ENCODE measurements around the gene IQGAP2.
"Not testable (repeated sequence)": the region's sequence is repeated elsewhere in the genome, so short reads cannot be mapped to it uniquely, and the experiment has no call there.

IQGAP2 gene

GRCh38 chr5:76680826-76681225, 277.7 kb downstream of the IQGAP2 start:
- CTCF ChIA-PET, H3K4me1 Mint-ChIP-seq, H3K9me3 Mint-ChIP-seq, H3K27me3 Mint-ChIP-seq, H3K27ac Mint-ChIP-seq, DNase-seq, H3K4me3 Mint-ChIP-seq: not testable (repeated sequence)
- H3K36me3 Mint-ChIP-seq = peaks cover 64% of the 10 kb centered on the region

DNA sequence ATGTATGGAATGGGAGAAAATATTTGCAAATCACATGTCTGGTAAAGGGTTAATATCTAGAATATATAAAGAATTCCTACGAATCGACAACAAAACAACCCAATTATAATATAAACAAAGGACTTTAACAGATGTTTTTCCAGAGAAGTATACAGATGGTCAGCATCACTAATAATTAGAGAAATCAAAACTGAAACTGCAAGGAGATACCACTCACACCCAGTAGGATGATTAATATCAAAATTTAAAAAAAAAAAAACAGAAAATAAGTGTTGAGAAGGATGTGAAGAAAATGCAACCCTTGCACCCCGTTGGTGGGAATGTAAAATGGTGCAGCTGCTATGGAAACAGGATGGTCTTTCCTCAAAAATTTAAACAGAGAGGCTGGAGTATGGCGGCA, 278.2 kb downstream of the IQGAP2 start:
- Mint-ChIP-seq H3K27me3 (no peaks in the 10 kb centered on the region), H3K36me3 (peaks cover 62% of the 10 kb centered on the region), H3K4me1 (no peaks in the 10 kb centered on the region), H3K4me3 (no peak overlapping the region), H3K27ac (no peak overlapping the region), H3K9me3 (no peaks in the 10 kb centered on the region)
- CTCF ChIA-PET = interaction anchor here (1.0 kb wide), 1 partner anchor 43 kb away, joined by 3 read pairs; no protein-coding TSS in a partner anchor
- DNase-seq = no peak

- Mint-ChIP-seq H3K36me3 (peaks cover 59% of the 10 kb centered on the region), H3K27ac (no peak overlapping the region), H3K4me3 (no peak overlapping the region), H3K9me3 (no peaks in the 10 kb centered on the region), H3K4me1 (no peaks in the 10 kb centered on the region), H3K27me3 (no peaks in the 10 kb centered on the region)
- DNase-seq = no peak
- CTCF ChIA-PET = interaction anchor here (1.0 kb wide), 1 partner anchor 44 kb away, joined by 3 read pairs; no protein-coding TSS in a partner anchor
Observed at GRCh38 chr5:76682387-76682786, 279.3 kb downstream of the IQGAP2 start.

DNA sequence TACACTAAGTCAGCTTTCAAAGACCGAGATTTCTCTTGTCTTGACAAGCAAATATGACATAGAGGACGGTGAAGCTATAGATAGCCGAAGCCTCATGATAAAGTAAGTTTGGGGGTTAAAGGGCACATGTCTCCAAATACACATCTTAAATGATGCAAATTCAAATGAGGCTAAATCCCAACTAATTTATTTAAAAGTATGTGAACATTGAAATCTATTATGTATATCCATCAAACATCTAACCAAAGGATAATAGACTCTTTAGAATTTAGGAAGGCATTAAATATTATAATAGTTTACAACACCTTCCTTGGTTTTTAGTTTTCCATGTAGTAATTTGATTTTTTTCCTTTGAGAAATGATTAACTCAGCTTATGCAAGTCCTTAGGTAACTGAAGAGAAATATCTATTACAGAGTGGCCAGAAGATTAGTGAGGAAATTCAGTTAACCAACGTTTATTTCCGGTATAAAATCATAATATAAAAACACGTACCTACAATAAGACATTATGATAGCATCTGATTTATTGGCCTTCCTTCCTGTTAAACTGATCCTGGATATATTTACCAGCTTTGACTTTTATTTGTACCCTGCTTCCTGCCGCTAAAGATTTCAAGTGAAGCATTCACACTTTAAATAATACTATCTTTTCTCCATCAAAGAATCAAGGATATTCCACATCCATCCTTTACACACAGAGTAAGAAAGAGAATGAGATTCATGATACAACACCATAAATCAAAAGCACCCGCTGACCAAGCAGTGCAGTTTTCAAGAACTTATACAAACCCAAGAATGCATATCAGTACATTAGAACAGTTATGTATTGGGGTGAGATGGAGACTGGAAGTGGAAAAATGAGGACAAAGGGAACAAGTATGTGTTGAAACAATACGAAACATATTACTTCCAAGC, 281.0 kb downstream of the IQGAP2 start:
- CTCF ChIA-PET = no interaction called here
- H3K4me3 Mint-ChIP-seq = no peak overlapping the region
- no peak for DNase-seq
- no peaks in the 10 kb centered on the region for H3K9me3 Mint-ChIP-seq
- no peaks in the 10 kb centered on the region for H3K27me3 Mint-ChIP-seq
- no peaks in the 10 kb centered on the region for H3K4me1 Mint-ChIP-seq
- no peak overlapping the region for H3K27ac Mint-ChIP-seq
- H3K36me3 Mint-ChIP-seq = peaks cover 64% of the 10 kb centered on the region

- H3K27me3 Mint-ChIP-seq = no peaks in the 10 kb centered on the region
- H3K36me3 Mint-ChIP-seq = peaks cover 64% of the 10 kb centered on the region
- H3K4me3 Mint-ChIP-seq = no peak overlapping the region
- H3K9me3 Mint-ChIP-seq = no peaks in the 10 kb centered on the region
- CTCF ChIA-PET = no interaction called here
- no peak for DNase-seq
- no peaks in the 10 kb centered on the region for H3K4me1 Mint-ChIP-seq
- no peak overlapping the region for H3K27ac Mint-ChIP-seq
Observed at GRCh38 chr5:76684756-76685519, 281.9 kb downstream of the IQGAP2 start.

- H3K27me3 Mint-ChIP-seq = no peaks in the 10 kb centered on the region
- H3K36me3 Mint-ChIP-seq = peaks cover 62% of the 10 kb centered on the region
- CTCF ChIA-PET = no interaction called here
- no peak overlapping the region for H3K27ac Mint-ChIP-seq
- H3K9me3 Mint-ChIP-seq = no peaks in the 10 kb centered on the region
- DNase-seq = no peak
- H3K4me1 Mint-ChIP-seq = peaks cover 2% of the 10 kb centered on the region
- H3K4me3 Mint-ChIP-seq = no peak overlapping the region
Observed at GRCh38 chr5:76685704-76686103, 282.6 kb downstream of the IQGAP2 start.

GRCh38 chr5:76688212-76688611, 285.1 kb downstream of the IQGAP2 start:
- no peaks in the 10 kb centered on the region for H3K9me3 Mint-ChIP-seq
- H3K27ac Mint-ChIP-seq = no peak overlapping the region
- H3K4me3 Mint-ChIP-seq = no peak overlapping the region
- DNase-seq = no peak
- H3K36me3 Mint-ChIP-seq = peaks cover 60% of the 10 kb centered on the region
- H3K27me3 Mint-ChIP-seq = no peaks in the 10 kb centered on the region
- CTCF ChIA-PET = interaction anchor here (1.2 kb wide), 1 partner anchor 48 kb away, joined by 3 read pairs; no protein-coding TSS in a partner anchor
- H3K4me1 Mint-ChIP-seq = peaks cover 6% of the 10 kb centered on the region

DNA sequence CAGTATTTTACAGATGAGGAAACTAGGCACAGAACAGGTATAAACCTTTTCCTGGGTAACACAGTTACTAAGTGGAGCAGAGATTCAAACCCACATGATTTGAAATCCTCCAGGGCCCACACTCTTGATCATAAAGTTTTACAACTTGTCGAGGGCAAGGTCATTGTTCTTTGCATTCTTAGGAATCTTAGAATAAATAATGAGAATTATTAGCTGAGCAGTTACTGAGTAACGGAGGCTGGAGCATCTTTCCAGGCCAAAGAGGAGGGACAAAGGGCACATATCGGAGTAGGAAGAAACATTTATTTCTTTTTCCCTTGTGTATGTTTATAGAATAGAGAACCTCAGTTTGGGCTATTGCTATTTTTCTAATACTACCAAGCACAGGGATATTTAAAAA, 285.8 kb downstream of the IQGAP2 start:
- peaks cover 59% of the 10 kb centered on the region for H3K36me3 Mint-ChIP-seq
- H3K27ac Mint-ChIP-seq = no peak overlapping the region
- H3K27me3 Mint-ChIP-seq = no peaks in the 10 kb centered on the region
- CTCF ChIA-PET = no interaction called here
- peaks cover 6% of the 10 kb centered on the region for H3K4me1 Mint-ChIP-seq
- H3K4me3 Mint-ChIP-seq = no peak overlapping the region
- no peaks in the 10 kb centered on the region for H3K9me3 Mint-ChIP-seq
- no peak for DNase-seq

- Mint-ChIP-seq H3K27ac (no peak overlapping the region), H3K9me3 (no peaks in the 10 kb centered on the region), H3K4me1 (peaks cover 6% of the 10 kb centered on the region), H3K36me3 (peaks cover 56% of the 10 kb centered on the region), H3K4me3 (no peak overlapping the region), H3K27me3 (no peaks in the 10 kb centered on the region)
- CTCF ChIA-PET = no interaction called here
- DNase-seq = no peak
Observed at GRCh38 chr5:76689321-76690036, 286.4 kb downstream of the IQGAP2 start.

- no peak overlapping the region for H3K27ac Mint-ChIP-seq
- DNase-seq = no peak
- peaks cover 56% of the 10 kb centered on the region for H3K36me3 Mint-ChIP-seq
- H3K27me3 Mint-ChIP-seq = no peaks in the 10 kb centered on the region
- H3K9me3 Mint-ChIP-seq = no peaks in the 10 kb centered on the region
- CTCF ChIA-PET = no interaction called here
- H3K4me1 Mint-ChIP-seq = peaks cover 6% of the 10 kb centered on the region
- no peak overlapping the region for H3K4me3 Mint-ChIP-seq
Observed at GRCh38 chr5:76690037-76690679, 287.1 kb downstream of the IQGAP2 start.

- Mint-ChIP-seq H3K9me3 (no peaks in the 10 kb centered on the region), H3K27me3 (no peaks in the 10 kb centered on the region), H3K4me1 (peaks cover 6% of the 10 kb centered on the region), H3K27ac (no peak overlapping the region), H3K4me3 (no peak overlapping the region), H3K36me3 (peaks cover 57% of the 10 kb centered on the region)
- DNase-seq = no peak
- CTCF ChIA-PET = no interaction called here
Observed at GRCh38 chr5:76690704-76691466, 287.8 kb downstream of the IQGAP2 start.

- Mint-ChIP-seq H3K4me3 (no peak overlapping the region), H3K27me3 (no peaks in the 10 kb centered on the region), H3K36me3 (peaks cover 63% of the 10 kb centered on the region), H3K9me3 (no peaks in the 10 kb centered on the region), H3K27ac (peak overlapping the region; percentile 68), H3K4me1 (peaks cover 6% of the 10 kb centered on the region)
- no peak for DNase-seq
- CTCF ChIA-PET = no interaction called here
Observed at GRCh38 chr5:76691467-76692273, 288.6 kb downstream of the IQGAP2 start.

DNA sequence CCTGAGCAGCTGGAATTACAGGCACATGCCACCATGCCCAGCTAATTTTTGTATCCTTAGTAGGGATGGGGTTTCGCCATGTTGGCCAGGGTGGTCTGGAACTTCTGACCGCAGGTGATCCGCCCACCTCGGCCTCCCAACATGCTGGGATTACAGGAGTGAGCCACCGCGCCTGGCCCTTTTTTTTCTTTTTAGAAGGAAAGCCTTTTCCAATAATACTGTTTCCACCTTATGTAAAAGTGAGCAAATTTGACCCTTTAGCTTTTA, 289.1 kb downstream of the IQGAP2 start:
- Mint-ChIP-seq H3K9me3 (no peaks in the 10 kb centered on the region), H3K27me3 (no peaks in the 10 kb centered on the region), H3K4me1 (peaks cover 6% of the 10 kb centered on the region), H3K36me3 (peaks cover 59% of the 10 kb centered on the region), H3K27ac (no peak overlapping the region), H3K4me3 (no peak overlapping the region)
- no peak for DNase-seq
- CTCF ChIA-PET = no interaction called here

Measured in activated naive CD4-positive, alpha-beta T cell treated with anti-CD3 and anti-CD28 coated beads, Interleukin-2, amount 10 ng/mL, durations not matched to agents 7 days and 5 days (primary cell).